Measurements from ENCODE around the gene PDE6D.

GRCh38 chr2:231707927-231708772 lies 72.9 kb downstream of the PDE6D start, which contains the start of gene PTMA:
- TF ChIP-seq, protein P1, sequence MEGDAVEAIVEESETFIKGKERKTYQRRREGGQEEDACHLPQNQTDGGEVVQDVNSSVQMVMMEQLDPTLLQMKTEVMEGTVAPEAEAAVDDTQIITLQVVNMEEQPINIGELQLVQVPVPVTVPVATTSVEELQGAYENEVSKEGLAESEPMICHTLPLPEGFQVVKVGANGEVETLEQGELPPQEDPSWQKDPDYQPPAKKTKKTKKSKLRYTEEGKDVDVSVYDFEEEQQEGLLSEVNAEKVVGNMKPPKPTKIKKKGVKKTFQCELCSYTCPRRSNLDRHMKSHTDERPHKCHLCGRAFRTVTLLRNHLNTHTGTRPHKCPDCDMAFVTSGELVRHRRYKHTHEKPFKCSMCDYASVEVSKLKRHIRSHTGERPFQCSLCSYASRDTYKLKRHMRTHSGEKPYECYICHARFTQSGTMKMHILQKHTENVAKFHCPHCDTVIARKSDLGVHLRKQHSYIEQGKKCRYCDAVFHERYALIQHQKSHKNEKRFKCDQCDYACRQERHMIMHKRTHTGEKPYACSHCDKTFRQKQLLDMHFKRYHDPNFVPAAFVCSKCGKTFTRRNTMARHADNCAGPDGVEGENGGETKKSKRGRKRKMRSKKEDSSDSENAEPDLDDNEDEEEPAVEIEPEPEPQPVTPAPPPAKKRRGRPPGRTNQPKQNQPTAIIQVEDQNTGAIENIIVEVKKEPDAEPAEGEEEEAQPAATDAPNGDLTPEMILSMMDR (IDR thresholded peaks at IDR 0.05), result no peak
- TF ChIP-seq POLR2A (IDR thresholded peaks at IDR 0.05) (peak; percentile 55 to 96), POLR2AphosphoS5 (IDR thresholded peaks at IDR 0.05; ENCODE audit: insufficient read depth in 1 of 2, low read depth in 1 of 2) (peak; percentile 98 to 100)

All from vagina (tissue), 2 donors.